Liver (tissue), 9 donors: ENCODE data around the gene RAB27A. TPM values are rescaled to one million over a fixed set of nuclear protein-coding genes. Genes with fewer than 3 reads are reported as not detected.

Source experiments
- DNase-seq: peaks from one replicate; pipeline ENCODE4 v3.0.0-alpha.2; 2017; ENCODE audit warnings: low spot score
- H3K27ac ChIP-seq, 2 donors: one replicate each; pipeline ENCODE4 v1.7.0; 2013; ENCODE audit warnings: inconsistent platforms in 2 of 2, low read length in 2 of 2, control low read depth in 1 of 2, low read depth in 1 of 2, mild to moderate bottlenecking in 1 of 2
- H3K27me3 ChIP-seq, 4 donors: one replicate each; pipeline versions ENCODE4 v1.6.1 to v1.7.0; 2013; ENCODE audit warnings: low read length in 3 of 4, inconsistent platforms in 1 of 4, mild to moderate bottlenecking in 1 of 4, moderate library complexity in 1 of 4; ENCODE audit not compliant: control insufficient read depth in 4 of 4, insufficient read depth in 4 of 4
- H3K36me3 ChIP-seq, 4 donors: one replicate each; pipeline versions ENCODE4 v1.6.1 to v1.7.0; 2013; ENCODE audit warnings: low read length in 3 of 4, mild to moderate bottlenecking in 3 of 4, low read depth in 1 of 4, moderate library complexity in 1 of 4; ENCODE audit not compliant: control insufficient read depth in 4 of 4, insufficient read depth in 3 of 4
- H3K4me1 ChIP-seq, 4 donors: one replicate each; pipeline versions ENCODE4 v1.6.1 to v1.7.0; 2013; ENCODE audit warnings: low read length in 3 of 4, mild to moderate bottlenecking in 3 of 4, moderate library complexity in 1 of 4; ENCODE audit not compliant: control insufficient read depth in 4 of 4, insufficient read depth in 4 of 4
- H3K4me3 ChIP-seq, 3 donors: one replicate each; pipeline versions ENCODE4 v1.6.1 to v1.7.0; 2013; ENCODE audit warnings: low read length in 3 of 3, control low read depth in 1 of 3, low read depth in 1 of 3, mild to moderate bottlenecking in 1 of 3
- H3K9ac ChIP-seq, 2 donors: one replicate each; pipeline ENCODE4 v1.7.0; 2013; ENCODE audit warnings: low read length in 2 of 2, mild to moderate bottlenecking in 2 of 2, moderate library complexity in 2 of 2, control low read depth in 1 of 2, low read depth in 1 of 2
- H3K9me3 ChIP-seq, 4 donors: one replicate each; pipeline versions ENCODE4 v1.6.1 to v1.7.0; 2013; ENCODE audit warnings: low read length in 3 of 4; ENCODE audit not compliant: control insufficient read depth in 4 of 4
- EGR1 ChIP-seq, 2 donors: IDR thresholded peaks; 2 replicates each; pipeline ENCODE4 v1.6.1; 2016 to 2018; ENCODE audit warnings: antibody characterized with exemption in 2 of 2, low read depth in 2 of 2
- FOXA1 ChIP-seq: IDR thresholded peaks from 2 replicates; pipeline ENCODE4 v1.6.1; 2016; ENCODE audit warnings: antibody characterized with exemption
- FOXA2 ChIP-seq: IDR thresholded peaks from 2 replicates; pipeline ENCODE4 v1.6.1; 2016; ENCODE audit warnings: antibody characterized with exemption
- GABPA ChIP-seq, 2 donors: IDR thresholded peaks in 1 of 2; conservative IDR thresholded peaks in 1 of 2; 2 replicates each; pipeline ENCODE4 v1.6.1; 2016; ENCODE audit warnings: antibody characterized with exemption in 2 of 2, mild to moderate bottlenecking in 1 of 2, moderate library complexity in 1 of 2
- HNF4A ChIP-seq, 2 donors: conservative IDR thresholded peaks; 2 replicates each; pipeline ENCODE4 v1.6.1; 2016; ENCODE audit warnings: antibody characterized with exemption in 2 of 2, mild to moderate bottlenecking in 2 of 2
- HNF4G ChIP-seq: IDR thresholded peaks from 2 replicates; pipeline ENCODE4 v1.6.1; 2016; ENCODE audit warnings: antibody characterized with exemption
- JUND ChIP-seq, 2 donors: IDR thresholded peaks; 2 replicates each; pipeline ENCODE4 v1.6.1; 2016; ENCODE audit warnings: antibody characterized with exemption in 2 of 2
- NR2F2 ChIP-seq: IDR thresholded peaks from 2 replicates; pipeline ENCODE4 v1.6.1; 2016; ENCODE audit warnings: antibody characterized with exemption
- RAD21 ChIP-seq, 2 donors: IDR thresholded peaks; 2 replicates each; pipeline ENCODE4 v1.6.1; 2016; ENCODE audit warnings: antibody characterized with exemption in 2 of 2, mild to moderate bottlenecking in 2 of 2
- RXRA ChIP-seq, 2 donors: IDR thresholded peaks; 2 replicates each; pipeline ENCODE4 v1.6.1; 2017 to 2018; ENCODE audit warnings: antibody characterized with exemption in 2 of 2, mild to moderate bottlenecking in 1 of 2
- SP1 ChIP-seq: IDR thresholded peaks from 2 replicates; pipeline ENCODE4 v1.6.1; 2018; ENCODE audit warnings: antibody characterized with exemption, mild to moderate bottlenecking
- TAF1 ChIP-seq: conservative IDR thresholded peaks from 2 replicates; pipeline ENCODE4 v1.6.1; 2016; ENCODE audit warnings: antibody characterized with exemption, mild to moderate bottlenecking
- YY1 ChIP-seq: IDR thresholded peaks from 2 replicates; pipeline ENCODE4 v1.6.1; 2016; ENCODE audit warnings: antibody characterized with exemption, mild to moderate bottlenecking
- whole genome bisulfite sequencing: extraction: QIAGEN DNeasy Blood & Tissue Kit; methylation state at CpG from one replicate; pipeline ENCODE4 v1.1.7; 2013; 5-methylcytosine and 5-hydroxymethylcytosine counted together
- polyA plus RNA-seq, 2 donors: library from polyadenylated mRNA; stranded (reverse) in 1 of 2; unstranded in 1 of 2; fragments of 200-250 nt in 1 of 2; fragments of >200 nt in 1 of 2; fragmentation: Nextera tagmentation in 1 of 2; extraction: Ambion mirVana in 1 of 2; gene quantifications; one replicate each; pipeline versions ENCODE4 v1.2.1 to v1.2.3, GENCODE V29; 2013 to 2015
- total RNA-seq, 2 donors: library from RNA; depleted of rRNA; stranded (reverse); fragments of >200 nt; gene quantifications; one replicate each; pipeline ENCODE4 v1.2.3, GENCODE V29; 2014
- TF ChIP-seq, protein P1 (sequence below): fragments of 150-350 bp; IDR thresholded peaks from 2 replicates; pipeline ENCODE4 v1.5.1; 2017; ENCODE audit warnings: improper control_type of control experiment, low read depth, low read length; ENCODE audit not compliant: missing input control
- TF ChIP-seq, protein P2 (sequence below): IDR thresholded peaks from 2 replicates; pipeline ENCODE4 v1.6.1; 2016; ENCODE audit warnings: antibody characterized with exemption
- TF ChIP-seq, protein P3 (sequence below): IDR thresholded peaks from 2 replicates; pipeline ENCODE4 v1.6.1; 2016; ENCODE audit warnings: antibody characterized with exemption
- TF ChIP-seq, protein P4 (sequence below): IDR thresholded peaks from 2 replicates; pipeline ENCODE4 v1.6.1; 2016; ENCODE audit warnings: antibody characterized with exemption
- TF ChIP-seq, protein P5 (sequence below): IDR thresholded peaks from 2 replicates; pipeline ENCODE4 v1.6.1; 2016; ENCODE audit warnings: antibody characterized with exemption, mild to moderate bottlenecking
- donor health status: healthy.
- donor health status: healthy.
- donor health status: healthy.
- donor health status: healthy.
- donor health status: healthy.

RAB27A gene
- total and polyA plus RNA-seq, 4 donors = 6.4 to 30.8 (median 24.9) TPM

DNA sequence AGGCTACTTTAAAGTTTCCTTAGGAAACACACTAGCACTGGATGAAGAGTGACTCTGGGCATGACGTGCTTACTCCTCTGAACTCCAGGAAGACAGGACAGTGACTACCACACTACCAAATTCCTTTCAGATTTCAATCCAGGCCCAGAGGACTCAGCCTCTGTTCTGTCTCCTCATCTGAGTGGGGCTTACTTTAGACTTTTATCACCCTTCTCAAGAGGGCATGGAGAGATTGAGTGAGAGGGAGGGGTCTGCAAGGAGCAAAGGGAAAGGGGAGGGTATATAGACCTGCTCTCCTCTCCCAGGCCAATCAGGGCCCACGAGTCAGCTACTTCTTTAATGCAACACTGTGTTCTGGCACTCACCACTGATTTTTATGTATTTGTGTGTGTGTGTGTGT lies 63.5 kb downstream of the RAB27A start:
- Histone ChIP-seq H3K9me3 (no peaks in the 10 kb centered on the region), H3K4me3 (no peak overlapping the region), H3K36me3 (peaks cover 2 to 10% (median 8%) of the 10 kb centered on the region in 4 donors), H3K27ac (no peak overlapping the region), H3K9ac (no peak overlapping the region), H3K27me3 (no peaks in the 10 kb centered on the region), H3K4me1 (peaks cover 0 to 9% (median 6%) of the 10 kb centered on the region in 4 donors)
- TF ChIP-seq, protein P1, sequence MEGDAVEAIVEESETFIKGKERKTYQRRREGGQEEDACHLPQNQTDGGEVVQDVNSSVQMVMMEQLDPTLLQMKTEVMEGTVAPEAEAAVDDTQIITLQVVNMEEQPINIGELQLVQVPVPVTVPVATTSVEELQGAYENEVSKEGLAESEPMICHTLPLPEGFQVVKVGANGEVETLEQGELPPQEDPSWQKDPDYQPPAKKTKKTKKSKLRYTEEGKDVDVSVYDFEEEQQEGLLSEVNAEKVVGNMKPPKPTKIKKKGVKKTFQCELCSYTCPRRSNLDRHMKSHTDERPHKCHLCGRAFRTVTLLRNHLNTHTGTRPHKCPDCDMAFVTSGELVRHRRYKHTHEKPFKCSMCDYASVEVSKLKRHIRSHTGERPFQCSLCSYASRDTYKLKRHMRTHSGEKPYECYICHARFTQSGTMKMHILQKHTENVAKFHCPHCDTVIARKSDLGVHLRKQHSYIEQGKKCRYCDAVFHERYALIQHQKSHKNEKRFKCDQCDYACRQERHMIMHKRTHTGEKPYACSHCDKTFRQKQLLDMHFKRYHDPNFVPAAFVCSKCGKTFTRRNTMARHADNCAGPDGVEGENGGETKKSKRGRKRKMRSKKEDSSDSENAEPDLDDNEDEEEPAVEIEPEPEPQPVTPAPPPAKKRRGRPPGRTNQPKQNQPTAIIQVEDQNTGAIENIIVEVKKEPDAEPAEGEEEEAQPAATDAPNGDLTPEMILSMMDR = no peak
- no peak for TF ChIP-seq GABPA (IDR thresholded peaks at IDR 0.05 in 1 of 2, conservative IDR thresholded peaks at IDR 0.05 in 1 of 2)
- 98% methylated on average over 2 of the region's 2 CpGs for WGBS
- no peak for DNase-seq

DNA sequence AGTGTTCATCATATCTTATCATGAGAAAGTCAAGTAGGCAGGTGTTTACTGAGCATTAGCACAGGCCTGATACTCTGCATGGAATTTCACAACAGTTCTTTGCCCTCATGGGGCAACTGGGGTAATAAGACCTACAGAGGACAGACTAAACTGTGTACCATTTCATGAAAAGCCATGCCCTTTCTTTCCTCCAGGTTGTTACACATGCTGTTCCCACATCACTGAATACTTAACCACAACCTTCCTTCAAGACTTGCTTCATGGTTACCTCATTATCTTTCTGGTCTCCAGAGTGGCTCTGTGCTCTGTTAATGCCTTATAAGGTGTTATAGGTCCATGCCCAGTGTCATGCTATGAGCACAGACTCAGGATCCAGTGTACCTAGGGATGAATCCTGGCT lies 64.7 kb downstream of the RAB27A start:
- Histone ChIP-seq H3K9me3 (no peaks in the 10 kb centered on the region), H3K36me3 (peaks cover 2 to 8% (median 6%) of the 10 kb centered on the region in 4 donors), H3K9ac (no peak overlapping the region), H3K4me3 (no peak overlapping the region), H3K4me1 (peaks cover 0 to 11% (median 6%) of the 10 kb centered on the region in 4 donors), H3K27me3 (no peaks in the 10 kb centered on the region), H3K27ac (no peak overlapping the region)
- DNase-seq = no peak
- no peak for TF ChIP-seq NR2F2
- TF ChIP-seq, protein P2, sequence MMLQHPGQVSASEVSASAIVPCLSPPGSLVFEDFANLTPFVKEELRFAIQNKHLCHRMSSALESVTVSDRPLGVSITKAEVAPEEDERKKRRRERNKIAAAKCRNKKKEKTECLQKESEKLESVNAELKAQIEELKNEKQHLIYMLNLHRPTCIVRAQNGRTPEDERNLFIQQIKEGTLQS = no peak
- TF ChIP-seq GABPA (IDR thresholded peaks at IDR 0.05 in 1 of 2, conservative IDR thresholded peaks at IDR 0.05 in 1 of 2) = no peak
- peak; percentile 83 for TF ChIP-seq FOXA2
- TF ChIP-seq SP1 = peak; percentile 44
- peak; percentile 89 to 91 for TF ChIP-seq RXRA (IDR thresholded peaks at IDR 0.05)
- TF ChIP-seq, protein P3, sequence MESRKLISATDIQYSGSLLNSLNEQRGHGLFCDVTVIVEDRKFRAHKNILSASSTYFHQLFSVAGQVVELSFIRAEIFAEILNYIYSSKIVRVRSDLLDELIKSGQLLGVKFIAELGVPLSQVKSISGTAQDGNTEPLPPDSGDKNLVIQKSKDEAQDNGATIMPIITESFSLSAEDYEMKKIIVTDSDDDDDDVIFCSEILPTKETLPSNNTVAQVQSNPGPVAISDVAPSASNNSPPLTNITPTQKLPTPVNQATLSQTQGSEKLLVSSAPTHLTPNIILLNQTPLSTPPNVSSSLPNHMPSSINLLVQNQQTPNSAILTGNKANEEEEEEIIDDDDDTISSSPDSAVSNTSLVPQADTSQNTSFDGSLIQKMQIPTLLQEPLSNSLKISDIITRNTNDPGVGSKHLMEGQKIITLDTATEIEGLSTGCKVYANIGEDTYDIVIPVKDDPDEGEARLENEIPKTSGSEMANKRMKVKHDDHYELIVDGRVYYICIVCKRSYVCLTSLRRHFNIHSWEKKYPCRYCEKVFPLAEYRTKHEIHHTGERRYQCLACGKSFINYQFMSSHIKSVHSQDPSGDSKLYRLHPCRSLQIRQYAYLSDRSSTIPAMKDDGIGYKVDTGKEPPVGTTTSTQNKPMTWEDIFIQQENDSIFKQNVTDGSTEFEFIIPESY = peak; percentile 24
- TF ChIP-seq, protein P4, sequence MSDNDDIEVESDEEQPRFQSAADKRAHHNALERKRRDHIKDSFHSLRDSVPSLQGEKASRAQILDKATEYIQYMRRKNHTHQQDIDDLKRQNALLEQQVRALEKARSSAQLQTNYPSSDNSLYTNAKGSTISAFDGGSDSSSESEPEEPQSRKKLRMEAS = peak; percentile 64
- no peak for TF ChIP-seq EGR1 (IDR thresholded peaks at IDR 0.05; ENCODE audit: low read depth in 2 of 2)
- TF ChIP-seq HNF4A (conservative IDR thresholded peaks at IDR 0.05) = peak; percentile 93 to 96
- TF ChIP-seq TAF1 = no peak
- TF ChIP-seq, protein P5, sequence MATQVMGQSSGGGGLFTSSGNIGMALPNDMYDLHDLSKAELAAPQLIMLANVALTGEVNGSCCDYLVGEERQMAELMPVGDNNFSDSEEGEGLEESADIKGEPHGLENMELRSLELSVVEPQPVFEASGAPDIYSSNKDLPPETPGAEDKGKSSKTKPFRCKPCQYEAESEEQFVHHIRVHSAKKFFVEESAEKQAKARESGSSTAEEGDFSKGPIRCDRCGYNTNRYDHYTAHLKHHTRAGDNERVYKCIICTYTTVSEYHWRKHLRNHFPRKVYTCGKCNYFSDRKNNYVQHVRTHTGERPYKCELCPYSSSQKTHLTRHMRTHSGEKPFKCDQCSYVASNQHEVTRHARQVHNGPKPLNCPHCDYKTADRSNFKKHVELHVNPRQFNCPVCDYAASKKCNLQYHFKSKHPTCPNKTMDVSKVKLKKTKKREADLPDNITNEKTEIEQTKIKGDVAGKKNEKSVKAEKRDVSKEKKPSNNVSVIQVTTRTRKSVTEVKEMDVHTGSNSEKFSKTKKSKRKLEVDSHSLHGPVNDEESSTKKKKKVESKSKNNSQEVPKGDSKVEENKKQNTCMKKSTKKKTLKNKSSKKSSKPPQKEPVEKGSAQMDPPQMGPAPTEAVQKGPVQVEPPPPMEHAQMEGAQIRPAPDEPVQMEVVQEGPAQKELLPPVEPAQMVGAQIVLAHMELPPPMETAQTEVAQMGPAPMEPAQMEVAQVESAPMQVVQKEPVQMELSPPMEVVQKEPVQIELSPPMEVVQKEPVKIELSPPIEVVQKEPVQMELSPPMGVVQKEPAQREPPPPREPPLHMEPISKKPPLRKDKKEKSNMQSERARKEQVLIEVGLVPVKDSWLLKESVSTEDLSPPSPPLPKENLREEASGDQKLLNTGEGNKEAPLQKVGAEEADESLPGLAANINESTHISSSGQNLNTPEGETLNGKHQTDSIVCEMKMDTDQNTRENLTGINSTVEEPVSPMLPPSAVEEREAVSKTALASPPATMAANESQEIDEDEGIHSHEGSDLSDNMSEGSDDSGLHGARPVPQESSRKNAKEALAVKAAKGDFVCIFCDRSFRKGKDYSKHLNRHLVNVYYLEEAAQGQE = no peak
- TF ChIP-seq YY1 = peak; percentile 49
- peak; percentile 79 for TF ChIP-seq HNF4G
- TF ChIP-seq, protein P1 = no peak
- peak; percentile 26 to 77 for TF ChIP-seq JUND (IDR thresholded peaks at IDR 0.05)
- TF ChIP-seq RAD21 (IDR thresholded peaks at IDR 0.05) = peak; percentile 28 to 47
- TF ChIP-seq FOXA1 = no peak
